ENCODE data around the gene METTL3.

DNA sequence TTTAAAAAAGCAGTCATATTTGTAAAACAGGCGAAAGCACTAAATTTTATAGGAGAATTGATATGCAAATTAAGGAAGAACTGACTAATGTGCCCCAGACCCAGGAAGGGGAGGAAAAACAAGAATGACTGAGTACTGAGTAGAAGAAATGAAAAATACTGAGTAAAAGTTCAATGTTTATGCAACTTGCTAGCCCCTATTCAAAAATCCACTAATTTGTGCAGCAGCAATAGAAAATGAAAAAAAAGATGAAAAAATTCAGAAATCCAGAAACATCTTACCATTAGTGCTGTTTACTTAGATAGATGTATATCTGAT, 61.3 kb downstream of the METTL3 start:
- TF ChIP-seq POLR2AphosphoS5 (IDR thresholded peaks at IDR 0.05; ENCODE audit: low read depth, low read length) (no peak), TAF1 (IDR thresholded peaks at IDR 0.05; ENCODE audit: low read depth, low read length) (no peak), POLR2A (IDR thresholded peaks at IDR 0.05; ENCODE audit: low read depth, low read length) (no peak), SPI1 (IDR thresholded peaks at IDR 0.05; ENCODE audit: low read depth, low read length) (no peak), POU2F2 (IDR thresholded peaks at IDR 0.05; ENCODE audit: low read depth, low read length) (no peak)
